Frontal cortex (tissue), 4 donors: ENCODE measurements around the gene IQGAP3. TPM values are rescaled to one million over a fixed set of nuclear protein-coding genes. Genes with fewer than 3 reads are reported as not detected.

Source experiments
- DNase-seq, 2 donors: peaks; one replicate each; pipeline ENCODE4 v3.0.0; 2012; ENCODE audit warnings: low spot score in 2 of 2
- FAIRE-seq: peaks from 2 replicates; lab custom pipeline; 2012; peaks lifted over from hg19 to GRCh38; lab: Jason Lieb, UNC
- total RNA-seq: library from RNA; depleted of rRNA; stranded (reverse); fragments of >200 nt; gene quantifications from one replicate; pipeline ENCODE4 v1.2.3, GENCODE V29; 2014
- donor health status: control.
- donor health status: control.
- donor health status: control.

IQGAP3 gene
- total RNA-seq, 1 donor from 2014 or later, result 1.2 TPM

GRCh38 chr1:156524481-156524869, 47.9 kb downstream of the IQGAP3 start:
- FAIRE-seq (no peak), DNase-seq (no peak)

- DNase-seq (no peak), FAIRE-seq (no peak)
Observed at GRCh38 chr1:156523801-156524480, 48.4 kb downstream of the IQGAP3 start.

- no peak for DNase-seq
- FAIRE-seq, result no peak
Observed at GRCh38 chr1:156522443-156522970, 49.9 kb downstream of the IQGAP3 start.

DNA sequence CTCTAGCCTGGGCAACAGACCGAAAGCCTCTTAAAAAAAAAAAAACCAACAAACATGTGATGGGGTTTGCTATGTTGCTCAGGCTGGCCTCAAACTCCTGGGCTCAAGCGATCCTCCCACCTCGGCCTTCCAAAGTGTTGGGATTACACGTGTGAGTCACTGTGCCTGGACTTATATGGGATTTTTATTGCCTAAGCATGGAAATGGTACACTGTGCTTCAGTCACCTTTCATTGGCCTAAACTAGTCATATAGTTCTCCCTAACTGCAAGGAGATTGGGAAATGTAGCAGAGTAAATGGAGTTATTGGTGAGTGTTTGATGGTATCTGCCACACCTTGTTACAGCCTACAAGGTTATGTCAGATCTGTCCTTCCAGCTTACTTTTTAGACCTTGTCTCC, 54.6 kb downstream of the IQGAP3 start:
- no peak for DNase-seq
- FAIRE-seq, result no peak

- FAIRE-seq, result no peak
Observed at GRCh38 chr1:156516821-156517220, 55.5 kb downstream of the IQGAP3 start.

DNA sequence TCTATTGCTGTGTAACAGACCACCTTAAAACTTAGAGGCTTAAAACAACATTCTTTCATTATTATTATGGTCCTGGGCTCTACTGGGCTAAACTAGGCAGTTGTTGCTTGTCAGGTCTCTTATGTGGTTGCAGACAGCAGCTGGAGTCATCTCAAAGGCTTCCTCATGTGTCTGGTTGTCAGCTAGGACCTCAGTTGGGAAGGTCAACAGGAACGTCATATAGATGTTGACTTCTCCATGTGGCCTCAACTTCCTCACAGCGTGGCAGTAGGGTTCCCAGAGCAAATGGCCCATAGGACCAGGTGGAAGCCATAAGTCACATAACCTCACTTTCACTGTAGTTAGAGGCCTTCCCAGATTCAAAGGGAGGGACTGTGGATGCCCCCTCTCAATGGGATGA, 56.4 kb downstream of the IQGAP3 start:
- no peak for DNase-seq
- FAIRE-seq, result no peak

More at GRCh38 chr1:156516821-156517220, 55.5 kb downstream of the IQGAP3 start:
- DNase-seq, result no peak

DNA sequence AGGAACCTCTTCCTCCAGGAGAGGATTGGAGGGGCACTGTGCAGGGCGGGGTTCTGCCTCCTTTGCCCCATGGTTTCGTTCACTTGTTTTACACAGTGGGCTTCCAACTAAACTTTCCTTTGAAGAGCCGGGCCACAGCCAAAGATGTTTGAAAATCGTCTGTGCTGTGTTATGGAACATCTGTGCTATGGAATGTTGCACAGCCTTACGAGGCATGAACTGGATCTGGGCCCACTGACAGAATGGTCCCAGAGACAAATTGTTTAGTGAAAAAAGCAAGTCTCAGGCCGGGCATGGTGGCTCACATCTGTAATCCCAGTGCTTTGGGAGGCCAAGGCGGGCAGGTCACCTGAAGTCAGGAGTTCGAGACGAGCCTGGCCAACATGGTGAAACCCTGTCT, 59.2 kb downstream of the IQGAP3 start:
- FAIRE-seq, result no peak
- DNase-seq, result no peak

DNA sequence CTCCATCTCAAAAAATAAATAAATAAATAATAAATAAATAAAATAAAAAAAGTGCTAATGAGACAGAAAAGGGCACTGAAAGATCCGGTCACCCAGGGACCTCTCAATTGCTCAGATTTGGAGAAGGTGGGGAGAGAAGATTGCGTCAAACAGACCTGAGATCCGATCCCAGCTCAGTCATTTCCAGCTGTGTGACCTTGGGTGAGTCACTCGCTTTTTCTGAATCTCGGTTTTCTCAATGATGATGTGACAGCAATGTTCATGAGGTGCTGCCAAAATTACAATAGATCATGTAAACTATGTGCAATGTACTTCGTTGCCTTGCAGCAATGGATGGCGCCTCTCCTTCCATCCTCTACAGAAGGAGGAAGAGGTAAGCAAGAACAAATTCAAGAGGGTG, 60.7 kb downstream of the IQGAP3 start:
- FAIRE-seq, result no peak

GRCh38 chr1:156510709-156511108, 61.7 kb downstream of the IQGAP3 start:
- FAIRE-seq, result no peak
- DNase-seq, result no peak

More for the DNA sequence above, 60.7 kb downstream of the IQGAP3 start:
- no peak for DNase-seq

GRCh38 chr1:156509424-156510034, 62.8 kb downstream of the IQGAP3 start:
- no peak for DNase-seq

DNA sequence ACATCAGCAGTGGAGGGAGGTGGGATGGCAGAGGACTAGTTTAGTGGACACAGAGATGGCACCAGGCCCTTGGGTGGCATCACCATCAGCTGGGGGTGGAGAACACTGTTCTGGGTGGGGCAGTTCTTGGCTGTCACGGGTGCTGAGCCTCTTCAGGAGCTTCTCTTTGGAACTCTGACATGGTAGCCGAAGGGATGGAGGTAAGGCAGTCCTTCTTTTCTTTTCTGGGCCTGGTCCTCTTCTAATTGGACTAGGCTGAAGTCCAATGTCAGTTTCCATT, 63.5 kb downstream of the IQGAP3 start:
- DNase-seq (no peak), FAIRE-seq (no peak)

More at GRCh38 chr1:156509424-156510034, 62.8 kb downstream of the IQGAP3 start:
- FAIRE-seq, result no peak

- DNase-seq, result no peak
- no peak for FAIRE-seq
Observed at GRCh38 chr1:156508205-156508954, 64.0 kb downstream of the IQGAP3 start.

- FAIRE-seq (no peak), DNase-seq (no peak)
Observed at GRCh38 chr1:156506450-156506849, 65.9 kb downstream of the IQGAP3 start.

DNA sequence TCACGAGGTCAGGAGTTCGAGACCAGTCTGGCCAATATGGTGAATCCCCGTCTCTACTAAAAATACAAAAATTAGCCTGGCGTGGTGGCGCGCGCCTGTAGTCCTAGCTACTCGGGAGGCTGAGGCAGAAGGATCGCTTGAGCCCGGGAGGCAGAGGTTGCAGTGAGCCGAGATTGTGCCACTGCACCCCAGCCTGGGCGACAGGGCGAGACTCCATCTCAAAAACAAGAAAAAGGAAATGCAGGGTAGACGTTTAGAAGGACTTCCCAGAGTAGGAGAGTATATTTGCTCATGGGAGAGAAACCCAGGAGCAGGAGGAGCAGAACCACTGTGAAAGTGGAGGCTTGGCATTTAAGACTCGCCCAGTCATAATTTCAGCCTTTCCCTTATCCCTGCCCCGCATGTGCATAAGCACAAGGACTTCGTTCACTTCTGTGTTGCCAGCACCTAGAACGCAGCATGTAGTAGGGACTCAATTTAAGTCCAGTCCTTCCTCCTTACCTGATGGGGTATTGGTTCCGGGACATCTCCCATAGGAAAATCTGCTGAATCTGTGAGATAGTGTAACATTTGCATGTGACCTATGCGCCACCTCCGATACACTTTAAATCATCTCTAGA, 66.6 kb downstream of the IQGAP3 start:
- FAIRE-seq (no peak), DNase-seq (no peak)

GRCh38 chr1:156504821-156505678, 67.3 kb downstream of the IQGAP3 start:
- FAIRE-seq (no peak), DNase-seq (peak; percentile 84 to 87)

DNA sequence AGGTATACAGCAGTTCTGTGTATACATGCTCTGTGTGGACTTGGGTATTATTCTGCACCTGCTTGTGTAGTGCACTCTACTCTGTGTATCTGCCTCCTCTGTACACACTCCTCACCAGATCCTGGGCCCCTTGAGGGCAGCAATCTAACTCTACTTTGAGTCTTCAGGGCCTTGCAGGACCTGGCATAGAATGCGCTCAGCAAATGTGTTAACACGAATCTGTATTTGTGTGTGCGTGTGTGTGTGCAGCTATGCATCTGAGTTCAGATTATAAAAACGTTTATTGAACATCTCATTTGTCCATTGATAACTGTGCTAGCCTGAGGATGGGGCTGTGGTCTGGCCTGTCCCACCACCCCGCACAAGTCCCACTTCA, 67.9 kb downstream of the IQGAP3 start:
- DNase-seq (no peak), FAIRE-seq (no peak)

- FAIRE-seq (no peak), DNase-seq (no peak)
Observed at GRCh38 chr1:156503698-156504437, 68.5 kb downstream of the IQGAP3 start.

GRCh38 chr1:156502894-156503697, 69.3 kb downstream of the IQGAP3 start:
- FAIRE-seq (no peak), DNase-seq (no peak)
